Activated T-cell treated with anti-CD3 and anti-CD28 coated beads, Interleukin-2, amount 50 U/mL, for 4 hours (primary cell): ENCODE data around the gene GAGE12J. TPM values are rescaled to one million over a fixed set of nuclear protein-coding genes. Genes with fewer than 3 reads are reported as not detected.
"Not testable (repeated sequence)": the region's sequence is repeated elsewhere in the genome, so short reads cannot be mapped to it uniquely, and the experiment has no call there.

Source experiments
- ATAC-seq, 2 donors: fragments of 200-7000 bp; cut with Tn5 transposase; one replicate each; pipeline ENCODE4 v1.10.0; 2021
- DNase-seq: peaks from one replicate; pipeline ENCODE4 v3.0.0-alpha.2; 2020
- H3K27me3 Mint-ChIP-seq: one replicate; pipeline ENCODE4 v1.8.0; 2021; ENCODE audit warnings: low read depth, mixed read lengths
- H3K36me3 Mint-ChIP-seq: one replicate; pipeline ENCODE4 v1.8.0; 2022; ENCODE audit warnings: mixed read lengths; ENCODE audit not compliant: insufficient read depth
- H3K4me1 Mint-ChIP-seq: one replicate; pipeline ENCODE4 v1.8.0; 2021; ENCODE audit warnings: low read depth, mixed read lengths
- H3K4me3 Mint-ChIP-seq: one replicate; pipeline ENCODE4 v1.8.0; 2021; ENCODE audit warnings: mild to moderate bottlenecking, moderate library complexity, mixed read lengths
- H3K9me3 Mint-ChIP-seq: one replicate; pipeline ENCODE4 v1.8.0; 2021; ENCODE audit warnings: mixed read lengths
- total RNA-seq, 3 donors: library from RNA; stranded (reverse); gene quantifications; one replicate each; pipeline ENCODE4 v1.2.1, GENCODE V29; 2021

Gene GAGE12J
- total RNA-seq: not detected

GRCh38 chrX:49321737-49322136, at the start of gene GAGE12J:
TSS of gene GAGE12J (plus strand) at chrX:49322037. CDS start at chrX:49323194, 1,157 bp downstream.
- H3K27me3 Mint-ChIP-seq, H3K9me3 Mint-ChIP-seq, DNase-seq, H3K4me1 Mint-ChIP-seq, H3K4me3 Mint-ChIP-seq, H3K36me3 Mint-ChIP-seq, ATAC-seq: not testable (repeated sequence)

GRCh38 chrX:49272421-49272820, 49.4 kb upstream of the GAGE12J start:
- peaks cover 8% of the 10 kb centered on the region for H3K36me3 Mint-ChIP-seq
- H3K4me3 Mint-ChIP-seq: peak overlapping the region; percentile 76
- DNase-seq: no peak
- H3K27me3 Mint-ChIP-seq: no peaks in the 10 kb centered on the region
- H3K9me3 Mint-ChIP-seq: no peaks in the 10 kb centered on the region
- no peak for ATAC-seq
- peaks cover 73% of the 10 kb centered on the region for H3K4me1 Mint-ChIP-seq

GRCh38 chrX:49273181-49273727, 48.6 kb upstream of the GAGE12J start:
- H3K4me3 Mint-ChIP-seq: peak overlapping the region; percentile 76
- peaks cover 8% of the 10 kb centered on the region for H3K36me3 Mint-ChIP-seq
- peaks cover 77% of the 10 kb centered on the region for H3K4me1 Mint-ChIP-seq
- H3K9me3 Mint-ChIP-seq: no peaks in the 10 kb centered on the region
- DNase-seq (no peak), ATAC-seq (peak; percentile 4)
- no peaks in the 10 kb centered on the region for H3K27me3 Mint-ChIP-seq

GRCh38 chrX:49276207-49276606, 45.6 kb upstream of the GAGE12J start:
- DNase-seq: no peak
- Mint-ChIP-seq H3K9me3 (no peaks in the 10 kb centered on the region), H3K36me3 (peaks cover 4% of the 10 kb centered on the region), H3K4me3 (no peak overlapping the region), H3K27me3 (no peaks in the 10 kb centered on the region), H3K4me1 (peaks cover 91% of the 10 kb centered on the region)
- no peak for ATAC-seq

GRCh38 chrX:49276671-49277534, 44.9 kb upstream of the GAGE12J start:
- H3K4me1 Mint-ChIP-seq: peaks cover 85% of the 10 kb centered on the region
- ATAC-seq: peak; percentile 16 to 27
- DNase-seq: peak; percentile 2
- no peaks in the 10 kb centered on the region for H3K9me3 Mint-ChIP-seq
- no peaks in the 10 kb centered on the region for H3K27me3 Mint-ChIP-seq
- H3K4me3 Mint-ChIP-seq: peak overlapping the region; percentile 73
- H3K36me3 Mint-ChIP-seq: peaks cover 3% of the 10 kb centered on the region

GRCh38 chrX:49277535-49277830, 44.4 kb upstream of the GAGE12J start:
- no peak for DNase-seq
- Mint-ChIP-seq H3K4me1 (peaks cover 85% of the 10 kb centered on the region), H3K27me3 (no peaks in the 10 kb centered on the region), H3K9me3 (no peaks in the 10 kb centered on the region), H3K4me3 (peak overlapping the region; percentile 73), H3K36me3 (peaks cover 3% of the 10 kb centered on the region)
- ATAC-seq: peak; percentile 40 to 44

GRCh38 chrX:49278081-49278480, 43.8 kb upstream of the GAGE12J start:
- DNase-seq (no peak), ATAC-seq (no peak)
- Mint-ChIP-seq H3K27me3 (no peaks in the 10 kb centered on the region), H3K4me3 (peak overlapping the region; percentile 14), H3K36me3 (peaks cover 3% of the 10 kb centered on the region), H3K9me3 (no peaks in the 10 kb centered on the region), H3K4me1 (peaks cover 83% of the 10 kb centered on the region)

GRCh38 chrX:49282647-49283011, 39.2 kb upstream of the GAGE12J start:
- ATAC-seq (no peak), DNase-seq (no peak)
- no peaks in the 10 kb centered on the region for H3K36me3 Mint-ChIP-seq

GRCh38 chrX:49284212-49284611, 37.6 kb upstream of the GAGE12J start:
- Mint-ChIP-seq H3K9me3 (no peaks in the 10 kb centered on the region), H3K27me3 (no peaks in the 10 kb centered on the region)

More at GRCh38 chrX:49282647-49283011, 39.2 kb upstream of the GAGE12J start:
- Mint-ChIP-seq H3K27me3 (no peaks in the 10 kb centered on the region), H3K9me3 (no peaks in the 10 kb centered on the region), H3K4me3 (no peak overlapping the region), H3K4me1 (peaks cover 43% of the 10 kb centered on the region)

GRCh38 chrX:49286136-49286535, 35.7 kb upstream of the GAGE12J start:
- Mint-ChIP-seq H3K4me1 (peaks cover 34% of the 10 kb centered on the region), H3K9me3 (no peaks in the 10 kb centered on the region), H3K4me3 (no peak overlapping the region), H3K27me3 (no peaks in the 10 kb centered on the region), H3K36me3 (no peaks in the 10 kb centered on the region)
- no peak for DNase-seq
- ATAC-seq: no peak

More at GRCh38 chrX:49284212-49284611, 37.6 kb upstream of the GAGE12J start:
- Mint-ChIP-seq H3K36me3 (no peaks in the 10 kb centered on the region), H3K4me1 (peaks cover 43% of the 10 kb centered on the region), H3K4me3 (no peak overlapping the region)
- ATAC-seq (no peak), DNase-seq (no peak)

GRCh38 chrX:49286581-49286980, 35.3 kb upstream of the GAGE12J start:
- H3K4me1 Mint-ChIP-seq: peaks cover 33% of the 10 kb centered on the region

GRCh38 chrX:49287665-49288064, 34.2 kb upstream of the GAGE12J start:
- Mint-ChIP-seq H3K4me1 (peaks cover 35% of the 10 kb centered on the region), H3K27me3 (no peaks in the 10 kb centered on the region), H3K9me3 (no peaks in the 10 kb centered on the region), H3K4me3 (no peak overlapping the region), H3K36me3 (no peaks in the 10 kb centered on the region)
- DNase-seq (no peak), ATAC-seq (no peak)

More at GRCh38 chrX:49286581-49286980, 35.3 kb upstream of the GAGE12J start:
- Mint-ChIP-seq H3K4me3 (no peak overlapping the region), H3K36me3 (no peaks in the 10 kb centered on the region), H3K27me3 (no peaks in the 10 kb centered on the region), H3K9me3 (no peaks in the 10 kb centered on the region)
- ATAC-seq (no peak), DNase-seq (no peak)

- H3K27me3 Mint-ChIP-seq: no peaks in the 10 kb centered on the region
- H3K4me3 Mint-ChIP-seq: no peak overlapping the region
- no peaks in the 10 kb centered on the region for H3K36me3 Mint-ChIP-seq
- H3K4me1 Mint-ChIP-seq: peaks cover 35% of the 10 kb centered on the region
- no peak for ATAC-seq
- no peaks in the 10 kb centered on the region for H3K9me3 Mint-ChIP-seq
- DNase-seq: no peak
Observed at GRCh38 chrX:49290215-49290614, 31.6 kb upstream of the GAGE12J start.

GRCh38 chrX:49291615-49292337, 30.1 kb upstream of the GAGE12J start:
- H3K4me1 Mint-ChIP-seq: peaks cover 35% of the 10 kb centered on the region
- DNase-seq (peak; percentile 66), ATAC-seq (peak; percentile 77)
- no peaks in the 10 kb centered on the region for H3K27me3 Mint-ChIP-seq
- no peak overlapping the region for H3K4me3 Mint-ChIP-seq
- no peaks in the 10 kb centered on the region for H3K36me3 Mint-ChIP-seq
- H3K9me3 Mint-ChIP-seq: no peaks in the 10 kb centered on the region
